ENCODE data around the gene HCRT.
"Not testable (repeated sequence)": the region's sequence is repeated elsewhere in the genome, so short reads cannot be mapped to it uniquely, and the experiment has no call there.

The HCRT gene

GRCh38 chr17:42197564-42198156 is 12.4 kb upstream of the HCRT start:
- DNase-seq: no peak

- peak; percentile 57 to 75 (median 68) for DNase-seq
Observed at GRCh38 chr17:42193969-42194899, 9.0 kb upstream of the HCRT start, which contains the start of gene GHDC. Gene GHDC (minus strand): TSS chr17:42194494. CDS start chr17:42193581, 913 bp downstream.

- no peak for DNase-seq
Observed at GRCh38 chr17:42193216-42193968, 8.1 kb upstream of the HCRT start.

- DNase-seq: no peak
Observed at GRCh38 chr17:42192189-42193126, 7.2 kb upstream of the HCRT start.

GRCh38 chr17:42191275-42191608 is 6.0 kb upstream of the HCRT start:
- DNase-seq: no peak

- no peak for DNase-seq
Observed at GRCh38 chr17:42190491-42191274, 5.4 kb upstream of the HCRT start.

GRCh38 chr17:42189651-42189965 is 4.4 kb upstream of the HCRT start:
- no peak for DNase-seq

GRCh38 chr17:42188749-42189650 is 3.7 kb upstream of the HCRT start:
- DNase-seq: no peak

GRCh38 chr17:42187833-42188232 is 2.6 kb upstream of the HCRT start:
- DNase-seq: no peak

GRCh38 chr17:42186191-42186590 is 939 bp upstream of the HCRT start:
- DNase-seq: not testable (repeated sequence)

GRCh38 chr17:42185621-42185930 is 324 bp upstream of the HCRT start:
- DNase-seq: no peak

GRCh38 chr17:42183741-42184711 is 1.2 kb downstream of the HCRT start:
- DNase-seq: peak; percentile 50 to 75 (median 68)

GRCh38 chr17:42182927-42183734 is 2.1 kb downstream of the HCRT start:
- DNase-seq: no peak

GRCh38 chr17:42181851-42182207 is 3.4 kb downstream of the HCRT start:
- DNase-seq: no peak

- peak; percentile 64 to 85 (median 74) for DNase-seq
Observed at GRCh38 chr17:42180922-42181850, 4.1 kb downstream of the HCRT start, which contains the start of gene KCNH4. Gene KCNH4 (minus strand): TSS chr17:42181142. CDS start chr17:42180945, 197 bp downstream.

- DNase-seq: no peak
Observed at GRCh38 chr17:42180411-42180921, 4.8 kb downstream of the HCRT start.

- DNase-seq: peak in 4 of 6 experiments; percentile 6 to 23 (median 18)
Observed at GRCh38 chr17:42179911-42180410, 5.3 kb downstream of the HCRT start.

Data from stimulated activated naive CD4-positive, alpha-beta T cell (primary cell).